ENCODE data around the gene CAMTA2.

Gene CAMTA2

DNA sequence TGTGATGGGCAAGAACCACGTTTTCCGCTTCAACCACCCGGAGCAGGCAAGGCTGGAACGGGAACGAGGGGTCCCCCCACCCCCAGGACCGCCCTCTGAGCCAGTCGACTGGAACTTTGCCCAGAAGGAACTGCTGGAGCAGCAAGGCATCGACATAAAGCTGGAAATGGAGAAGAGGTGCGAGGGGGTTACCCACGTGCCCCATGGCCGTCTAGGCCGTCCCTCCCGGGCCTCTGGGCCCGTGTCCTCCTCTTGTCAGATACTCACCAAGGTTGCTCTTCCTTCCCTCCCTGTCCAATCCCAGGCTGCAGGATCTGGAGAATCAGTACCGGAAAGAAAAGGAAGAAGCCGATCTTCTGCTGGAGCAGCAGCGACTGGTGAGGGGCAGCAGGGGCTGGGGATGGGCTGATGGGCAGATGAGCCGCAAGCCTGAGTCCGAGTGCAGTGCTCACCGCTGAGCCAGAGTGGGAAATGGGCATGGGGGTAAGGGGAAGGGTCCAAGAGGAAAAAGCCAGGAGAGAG is 33.1 kb upstream of the CAMTA2 start:
- H3K4me3 ChIP-seq (replicated peaks; ENCODE audit: insufficient read depth, low read length), result no peak overlapping the region
- H3K27me3 ChIP-seq (ENCODE audit: insufficient read depth, poor library complexity, severe bottlenecking), result no peaks in the 10 kb centered on the region
- DNase-seq (ENCODE audit: low read depth in 1 of 2, low spot score in 1 of 2), result no peak
- no peak overlapping the region for H3K27ac ChIP-seq (replicated peaks)
- TF ChIP-seq, protein P1, sequence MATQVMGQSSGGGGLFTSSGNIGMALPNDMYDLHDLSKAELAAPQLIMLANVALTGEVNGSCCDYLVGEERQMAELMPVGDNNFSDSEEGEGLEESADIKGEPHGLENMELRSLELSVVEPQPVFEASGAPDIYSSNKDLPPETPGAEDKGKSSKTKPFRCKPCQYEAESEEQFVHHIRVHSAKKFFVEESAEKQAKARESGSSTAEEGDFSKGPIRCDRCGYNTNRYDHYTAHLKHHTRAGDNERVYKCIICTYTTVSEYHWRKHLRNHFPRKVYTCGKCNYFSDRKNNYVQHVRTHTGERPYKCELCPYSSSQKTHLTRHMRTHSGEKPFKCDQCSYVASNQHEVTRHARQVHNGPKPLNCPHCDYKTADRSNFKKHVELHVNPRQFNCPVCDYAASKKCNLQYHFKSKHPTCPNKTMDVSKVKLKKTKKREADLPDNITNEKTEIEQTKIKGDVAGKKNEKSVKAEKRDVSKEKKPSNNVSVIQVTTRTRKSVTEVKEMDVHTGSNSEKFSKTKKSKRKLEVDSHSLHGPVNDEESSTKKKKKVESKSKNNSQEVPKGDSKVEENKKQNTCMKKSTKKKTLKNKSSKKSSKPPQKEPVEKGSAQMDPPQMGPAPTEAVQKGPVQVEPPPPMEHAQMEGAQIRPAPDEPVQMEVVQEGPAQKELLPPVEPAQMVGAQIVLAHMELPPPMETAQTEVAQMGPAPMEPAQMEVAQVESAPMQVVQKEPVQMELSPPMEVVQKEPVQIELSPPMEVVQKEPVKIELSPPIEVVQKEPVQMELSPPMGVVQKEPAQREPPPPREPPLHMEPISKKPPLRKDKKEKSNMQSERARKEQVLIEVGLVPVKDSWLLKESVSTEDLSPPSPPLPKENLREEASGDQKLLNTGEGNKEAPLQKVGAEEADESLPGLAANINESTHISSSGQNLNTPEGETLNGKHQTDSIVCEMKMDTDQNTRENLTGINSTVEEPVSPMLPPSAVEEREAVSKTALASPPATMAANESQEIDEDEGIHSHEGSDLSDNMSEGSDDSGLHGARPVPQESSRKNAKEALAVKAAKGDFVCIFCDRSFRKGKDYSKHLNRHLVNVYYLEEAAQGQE (IDR thresholded peaks at IDR 0.05; ENCODE audit: insufficient replicate concordance, low read depth), result no peak
- TF ChIP-seq SPI1 (IDR thresholded peaks at IDR 0.05; ENCODE audit: borderline replicate concordance, low read depth) (no peak), POLR2AphosphoS5 (IDR thresholded peaks at IDR 0.05; ENCODE audit: low read depth) (no peak), GABPA (IDR thresholded peaks at IDR 0.05; ENCODE audit: low read depth) (no peak)
- TF ChIP-seq, protein P2, sequence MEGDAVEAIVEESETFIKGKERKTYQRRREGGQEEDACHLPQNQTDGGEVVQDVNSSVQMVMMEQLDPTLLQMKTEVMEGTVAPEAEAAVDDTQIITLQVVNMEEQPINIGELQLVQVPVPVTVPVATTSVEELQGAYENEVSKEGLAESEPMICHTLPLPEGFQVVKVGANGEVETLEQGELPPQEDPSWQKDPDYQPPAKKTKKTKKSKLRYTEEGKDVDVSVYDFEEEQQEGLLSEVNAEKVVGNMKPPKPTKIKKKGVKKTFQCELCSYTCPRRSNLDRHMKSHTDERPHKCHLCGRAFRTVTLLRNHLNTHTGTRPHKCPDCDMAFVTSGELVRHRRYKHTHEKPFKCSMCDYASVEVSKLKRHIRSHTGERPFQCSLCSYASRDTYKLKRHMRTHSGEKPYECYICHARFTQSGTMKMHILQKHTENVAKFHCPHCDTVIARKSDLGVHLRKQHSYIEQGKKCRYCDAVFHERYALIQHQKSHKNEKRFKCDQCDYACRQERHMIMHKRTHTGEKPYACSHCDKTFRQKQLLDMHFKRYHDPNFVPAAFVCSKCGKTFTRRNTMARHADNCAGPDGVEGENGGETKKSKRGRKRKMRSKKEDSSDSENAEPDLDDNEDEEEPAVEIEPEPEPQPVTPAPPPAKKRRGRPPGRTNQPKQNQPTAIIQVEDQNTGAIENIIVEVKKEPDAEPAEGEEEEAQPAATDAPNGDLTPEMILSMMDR (IDR thresholded peaks at IDR 0.05; ENCODE audit: insufficient read depth, low read length), result no peak

DNA sequence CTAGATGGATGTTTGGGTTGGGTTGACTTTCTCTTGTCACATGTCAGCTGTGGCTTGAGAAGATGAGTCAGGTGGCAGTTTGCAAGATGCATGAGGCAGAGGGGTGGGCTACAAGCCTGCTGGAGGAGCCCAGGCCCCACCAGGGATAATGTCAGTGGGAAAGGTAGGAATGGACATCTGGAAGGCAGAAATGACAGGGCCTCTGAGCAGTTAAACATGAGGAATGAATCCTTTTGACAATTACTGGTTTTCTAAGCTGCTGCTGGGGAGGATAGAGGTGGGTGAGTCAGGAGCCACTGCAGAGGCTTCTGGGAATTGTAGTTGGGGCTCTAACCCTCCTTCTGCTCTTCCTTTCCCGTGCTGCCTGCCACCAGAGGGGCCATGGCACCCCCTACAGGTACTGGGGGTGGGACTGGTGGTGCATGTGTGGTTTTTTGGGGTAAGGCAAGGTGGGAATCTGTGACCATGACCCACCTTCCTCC is 32.0 kb upstream of the CAMTA2 start:
- no peak overlapping the region for H3K4me3 ChIP-seq (replicated peaks; ENCODE audit: insufficient read depth, low read length)
- no peak overlapping the region for H3K27ac ChIP-seq (replicated peaks)
- H3K27me3 ChIP-seq (ENCODE audit: insufficient read depth, poor library complexity, severe bottlenecking), result no peaks in the 10 kb centered on the region
- DNase-seq (ENCODE audit: low read depth in 1 of 2, low spot score in 1 of 2), result no peak
- TF ChIP-seq, protein P2 (IDR thresholded peaks at IDR 0.05; ENCODE audit: insufficient read depth, low read length), result no peak

DNA sequence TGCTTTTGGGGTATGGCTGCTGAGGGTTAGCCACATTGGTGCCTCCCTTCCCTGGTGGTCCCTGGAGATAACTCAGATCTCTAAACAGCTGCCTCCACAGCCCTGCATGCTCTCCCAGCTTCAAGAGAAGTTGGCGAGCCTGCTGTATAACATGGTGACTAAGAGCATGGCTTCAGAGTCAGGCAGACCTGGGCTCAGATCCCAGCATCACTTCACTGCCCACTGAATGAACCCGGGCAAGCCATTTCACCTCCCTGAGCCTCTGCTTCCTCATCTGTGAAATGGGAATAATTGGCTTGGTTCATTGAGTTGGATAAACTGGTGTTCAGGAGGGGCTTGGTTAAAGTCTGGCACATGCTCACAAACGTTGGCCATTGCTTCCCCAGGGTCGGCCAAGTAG is 26.9 kb upstream of the CAMTA2 start:
- DNase-seq (ENCODE audit: low read depth in 1 of 2, low spot score in 1 of 2), result no peak
- TF ChIP-seq POLR2AphosphoS5 (IDR thresholded peaks at IDR 0.05; ENCODE audit: low read depth) (no peak), SPI1 (IDR thresholded peaks at IDR 0.05; ENCODE audit: borderline replicate concordance, low read depth) (no peak)
- H3K4me3 ChIP-seq (replicated peaks; ENCODE audit: insufficient read depth, low read length), result no peak overlapping the region
- H3K27me3 ChIP-seq (ENCODE audit: insufficient read depth, poor library complexity, severe bottlenecking), result no peaks in the 10 kb centered on the region
- no peak overlapping the region for H3K27ac ChIP-seq (replicated peaks)

DNA sequence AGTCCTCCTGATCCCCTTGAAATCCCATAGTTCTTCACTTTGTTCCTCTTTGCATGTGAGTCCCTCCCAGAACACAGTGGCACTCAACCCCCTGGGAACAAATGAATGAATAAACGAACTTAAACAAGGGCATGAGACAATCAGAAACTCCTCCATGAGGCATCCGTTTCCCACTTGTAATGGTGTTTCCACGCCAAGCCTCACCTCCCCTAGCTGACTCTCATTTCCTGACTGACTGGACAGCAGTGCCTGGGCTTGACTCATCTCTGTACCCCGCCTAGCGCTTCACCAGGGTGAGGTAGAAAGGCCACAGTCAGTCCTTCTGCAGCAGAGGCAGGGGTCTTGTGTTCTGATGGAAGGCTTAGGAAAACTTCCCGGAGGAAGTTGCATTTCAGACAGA is 24.5 kb upstream of the CAMTA2 start:
- no peak overlapping the region for H3K27ac ChIP-seq (replicated peaks)
- no peaks in the 10 kb centered on the region for H3K27me3 ChIP-seq (ENCODE audit: insufficient read depth, poor library complexity, severe bottlenecking)
- H3K4me3 ChIP-seq (replicated peaks; ENCODE audit: insufficient read depth, low read length), result no peak overlapping the region
- no peak for DNase-seq (ENCODE audit: low read depth in 1 of 2, low spot score in 1 of 2)
- TF ChIP-seq SPI1 (IDR thresholded peaks at IDR 0.05; ENCODE audit: borderline replicate concordance, low read depth) (no peak), POLR2AphosphoS5 (IDR thresholded peaks at IDR 0.05; ENCODE audit: low read depth) (no peak), GABPA (IDR thresholded peaks at IDR 0.05; ENCODE audit: low read depth) (no peak)
- TF ChIP-seq, protein P1 (IDR thresholded peaks at IDR 0.05; ENCODE audit: insufficient replicate concordance, low read depth), result no peak
- TF ChIP-seq, protein P2 (IDR thresholded peaks at IDR 0.05; ENCODE audit: insufficient read depth, low read length), result no peak

Data from HL-60 (cell line).